A549 (cell line): ENCODE data around the gene TCF20. TPM values are rescaled to one million over a fixed set of nuclear protein-coding genes. Genes with fewer than 3 reads are reported as not detected.

Experiments
- ATAC-seq, 2 experiments: fragments of 200-7000 bp in 1 of 2; fragments of >200 bp in 1 of 2; cut with Nextera tagmentation in 1 of 2; cut with Tn5 transposase in 1 of 2; 3 replicates each; pipeline versions ENCODE4 v1.8.0 to v1.9.1; 2018 to 2020; ENCODE audit warnings: mild to moderate bottlenecking in 1 of 2, moderate library complexity in 1 of 2
- CTCF ChIA-PET: fragments of 300-600 bp; sonication (Branson Sonifier 250); formaldehyde crosslinking; extraction: SDS; loops from one replicate; lab custom pipeline; 2021; ENCODE audit warnings: antibody characterized with exemption, inconsistent platforms; lab: Yijun Ruan, JAX
- POLR2A ChIA-PET: fragments of 350-600 bp; formaldehyde crosslinking; extraction: SDS; loops from one replicate; lab custom pipeline; 2021; ENCODE audit warnings: antibody characterized with exemption, inconsistent platforms; lab: Yijun Ruan, JAX
- DNase-seq, 2 experiments: peaks; one replicate each; pipeline versions ENCODE4 v3.0.0 to v3.0.0-alpha.2; 2011 to 2016; ENCODE audit warnings: low read depth in 1 of 2, low spot score in 1 of 2
- FAIRE-seq: peaks from 2 replicates; lab custom pipeline; 2011; peaks lifted over from hg19 to GRCh38; lab: Jason Lieb, UNC
- H3K27ac ChIP-seq, 2 experiments: fragments of >200 bp; sonication (Bioruptor Twin); formaldehyde crosslinking; 3 replicates each; pipeline ENCODE4 v1.5.1; 2016 to 2017
- H3K4me1 ChIP-seq: fragments of >200 bp; sonication (Bioruptor Twin); formaldehyde crosslinking; 3 replicates; pipeline ENCODE4 v1.6.1; 2016
- H3K4me2 ChIP-seq: fragments of >200 bp; sonication (Bioruptor Twin); formaldehyde crosslinking; 3 replicates; pipeline ENCODE4 v1.6.1; 2016
- H3K4me3 ChIP-seq: fragments of >200 bp; sonication (Bioruptor Twin); formaldehyde crosslinking; 3 replicates; pipeline ENCODE4 v1.5.1; 2016
- H3K9me3 ChIP-seq: fragments of >200 bp; sonication (Bioruptor Twin); formaldehyde crosslinking; 3 replicates; pipeline ENCODE4 v1.6.1; 2016
- ATOH8 ChIP-seq: fragments of 250-450 bp; sonication (Bioruptor Pico); IDR thresholded peaks from 2 replicates; pipeline ENCODE4 v1.5.0; 2020; ENCODE audit warnings: low read depth, mild to moderate bottlenecking, moderate library complexity
- CBX8 ChIP-seq: fragments of 200-600 bp; sonication (generic); IDR thresholded peaks from 2 replicates; pipeline ENCODE4 v1.6.1; 2016
- CEBPB ChIP-seq, 2 experiments: fragments of >200 bp in 1 of 2; sonication (Bioruptor Twin) in 1 of 2; formaldehyde crosslinking in 1 of 2; IDR thresholded peaks; 2 replicates each; pipeline ENCODE4 v1.6.1; 2012 to 2016
- CHD4 ChIP-seq: fragments of 200-600 bp; sonication (generic); IDR thresholded peaks from 2 replicates; pipeline ENCODE4 v1.6.1; 2016; ENCODE audit warnings: antibody characterized with exemption, mild to moderate bottlenecking, borderline replicate concordance
- CTCF ChIP-seq: fragments of >200 bp; sonication (Bioruptor Twin); formaldehyde crosslinking; IDR thresholded peaks from 3 replicates; pipeline ENCODE4 v1.5.1; 2016
- E2F6 ChIP-seq: IDR thresholded peaks from 2 replicates; pipeline ENCODE4 v1.6.1; 2012; ENCODE audit warnings: low read depth, borderline replicate concordance
- EHF ChIP-seq: fragments of 250-450 bp; sonication (Bioruptor Pico); IDR thresholded peaks from 2 replicates; pipeline ENCODE4 v1.5.0; 2020; ENCODE audit warnings: mild to moderate bottlenecking
- EP300 ChIP-seq, 2 experiments: fragments of >200 bp; sonication (Bioruptor Twin); formaldehyde crosslinking; IDR thresholded peaks; 2 replicates in 1 of 2; 3 replicates in 1 of 2; pipeline ENCODE4 v1.6.1; 2016 to 2017
- FOSB ChIP-seq: fragments of 250-450 bp; sonication (Bioruptor Pico); IDR thresholded peaks from 2 replicates; pipeline ENCODE4 v1.5.0; 2020; ENCODE audit warnings: mild to moderate bottlenecking, moderate library complexity
- FOXS1 ChIP-seq: fragments of 250-450 bp; sonication (Bioruptor Pico); IDR thresholded peaks from 2 replicates; pipeline ENCODE4 v1.5.0; 2020; ENCODE audit warnings: mild to moderate bottlenecking, moderate library complexity
- HDAC2 ChIP-seq: fragments of 200-600 bp; sonication (generic); IDR thresholded peaks from 2 replicates; pipeline ENCODE4 v1.6.1; 2016
- HEYL ChIP-seq: fragments of 250-450 bp; sonication (Bioruptor Pico); IDR thresholded peaks from 2 replicates; pipeline ENCODE4 v1.8.0; 2021; ENCODE audit warnings: mild to moderate bottlenecking, moderate library complexity
- HOXB13 ChIP-seq: fragments of 250-450 bp; sonication (Bioruptor Pico); IDR thresholded peaks from 2 replicates; pipeline ENCODE4 v1.5.0; 2020; ENCODE audit warnings: low read depth, mild to moderate bottlenecking, moderate library complexity
- JUN ChIP-seq, 2 experiments: fragments of >200 bp; sonication (Bioruptor Twin); formaldehyde crosslinking; IDR thresholded peaks; 2 replicates in 1 of 2; 3 replicates in 1 of 2; pipeline ENCODE4 v1.6.1; 2016 to 2017
- JUNB ChIP-seq: fragments of >200 bp; sonication (Bioruptor Twin); formaldehyde crosslinking; IDR thresholded peaks from 2 replicates; pipeline ENCODE4 v1.6.1; 2016
- KDM5A ChIP-seq: fragments of 200-600 bp; sonication (generic); IDR thresholded peaks from 2 replicates; pipeline ENCODE4 v1.6.1; 2016; ENCODE audit warnings: antibody characterized with exemption, mild to moderate bottlenecking
- MAX ChIP-seq: IDR thresholded peaks from 2 replicates; pipeline ENCODE4 v1.6.1; 2012
- MAZ ChIP-seq: fragments of 150-350 bp; IDR thresholded peaks from 2 replicates; pipeline ENCODE4 v1.6.1; 2014; ENCODE audit warnings: antibody characterized with exemption, low read depth, low read length, borderline replicate concordance
- POLR2A ChIP-seq: IDR thresholded peaks from 2 replicates; pipeline ENCODE4 v1.6.1; 2012; ENCODE audit warnings: mild to moderate bottlenecking, low read length
- POLR2AphosphoS2 ChIP-seq: conservative IDR thresholded peaks from 2 replicates; pipeline ENCODE4 v1.6.1; 2012; ENCODE audit warnings: low read length, improper control_type of control experiment, inconsistent platforms
- RAD21 ChIP-seq, 2 experiments: fragments of >200 bp in 1 of 2; sonication (Bioruptor Twin) in 1 of 2; formaldehyde crosslinking in 1 of 2; IDR thresholded peaks in 1 of 2; conservative IDR thresholded peaks in 1 of 2; 2 replicates in 1 of 2; 3 replicates in 1 of 2; pipeline ENCODE4 v1.6.1; 2012 to 2018; ENCODE audit warnings: inconsistent platforms in 1 of 2
- SMC3 ChIP-seq: fragments of >200 bp; sonication (Bioruptor Twin); formaldehyde crosslinking; IDR thresholded peaks from 3 replicates; pipeline ENCODE4 v1.6.1; 2018; ENCODE audit warnings: inconsistent platforms
- SREBF2 ChIP-seq: fragments of 450-650 bp; IDR thresholded peaks from 2 replicates; pipeline ENCODE4 v1.6.1; 2014; ENCODE audit warnings: mild to moderate bottlenecking, moderate library complexity
- TFCP2L1 ChIP-seq: fragments of 250-450 bp; sonication (Bioruptor Pico); IDR thresholded peaks from 2 replicates; pipeline ENCODE4 v1.5.0; 2021; ENCODE audit warnings: mild to moderate bottlenecking
- USF2 ChIP-seq: fragments of 450-650 bp; IDR thresholded peaks from 2 replicates; pipeline ENCODE4 v1.6.1; 2014; ENCODE audit warnings: antibody characterized with exemption
- ZC3H11A ChIP-seq: fragments of 450-650 bp; IDR thresholded peaks from 2 replicates; pipeline ENCODE4 v1.6.1; 2014; ENCODE audit warnings: antibody characterized with exemption, mild to moderate bottlenecking
- ZNF302 ChIP-seq: fragments of 250-450 bp; sonication (Bioruptor Pico); IDR thresholded peaks from 2 replicates; pipeline ENCODE4 v1.9.0; 2021; ENCODE audit warnings: inconsistent platforms, mild to moderate bottlenecking, moderate library complexity
- ZSCAN20 ChIP-seq: fragments of 250-450 bp; sonication (Bioruptor Pico); IDR thresholded peaks from 2 replicates; pipeline ENCODE4 v1.8.0; 2022; ENCODE audit warnings: mild to moderate bottlenecking, moderate library complexity
- WGBS: methylation state at CpG from one replicate; pipeline ENCODE4 v1.1.6; 2017; ENCODE audit errors: missing lambda C conversion rate; 5-methylcytosine and 5-hydroxymethylcytosine counted together
- polyA plus RNA-seq, 4 experiments: library from polyadenylated mRNA; depleted of rRNA in 3 of 4; stranded (reverse); fragments of >200 nt; fragmentation: RNase III in 1 of 4; extraction: RNeasy Plus Mini Kit Qiagen cat#74134 plus additional on column Dnase treatment in 1 of 4; gene quantifications; 2 replicates in 3 of 4; 3 replicates in 1 of 4; pipeline ENCODE4 v1.2.3, GENCODE V29; 2011 to 2017

Gene TCF20
- polyA plus RNA-seq, 2 of the 4 experiments (the other 2 are of a cell fraction): 11.9 to 16.5 TPM

- Histone ChIP-seq H3K9me3 (no peaks in the 10 kb centered on the region), H3K27ac (peak overlapping the region in 1 of 2 experiments; percentile 62; a peak in 4 of 6 replicates), H3K4me1 (peaks cover 42% of the 10 kb centered on the region), H3K4me2 (no peak overlapping the region), H3K4me3 (no peak overlapping the region)
- CTCF ChIA-PET: interaction anchor here (1.0 kb wide), 1 partner anchor 146 kb away, joined by 3 read pairs; no protein-coding TSS in a partner anchor
- POLR2A ChIA-PET: no interaction called here
- DNase-seq: no peak
- TF ChIP-seq RAD21 (conservative IDR thresholded peaks at IDR 0.05 in 1 of 2, IDR thresholded peaks at IDR 0.05 in 1 of 2): no peak
- FAIRE-seq: no peak
- ATAC-seq: no peak
Measured at GRCh38 chr22:42315392-42315756, 44.9 kb upstream of the TCF20 start.

GRCh38 chr22:42314709-42315391 lies 44.4 kb upstream of the TCF20 start:
- H3K9me3 ChIP-seq: no peaks in the 10 kb centered on the region
- H3K27ac ChIP-seq: peak overlapping the region in 1 of 2 experiments; percentile 62; a peak in 4 of 6 replicates
- ChIA-PET POLR2A (no interaction called here), CTCF (interaction anchor here (0.8 to 1.6 kb wide), 4 partner anchors 11 to 145 kb away, joined by 3 to 4 read pairs (median 4); no protein-coding TSS in a partner anchor)
- H3K4me1 ChIP-seq: peaks cover 39% of the 10 kb centered on the region
- DNase-seq: no peak
- ATAC-seq: peak in 1 of 2 experiments; percentile 7; a peak in 1 of 6 replicates
- no peak overlapping the region; the same call in 2 of the 3 replicates for H3K4me2 ChIP-seq
- 77% methylated on average over 5 of the region's 5 CpGs for WGBS
- no peak overlapping the region for H3K4me3 ChIP-seq
- no peak for TF ChIP-seq TFCP2L1 (CRISPR knock-in tag)
- no peak for TF ChIP-seq ZSCAN20 (CRISPR knock-in tag)
- no peak for TF ChIP-seq CHD4
- TF ChIP-seq ZC3H11A: no peak
- TF ChIP-seq FOSB (CRISPR knock-in tag): no peak
- no peak for TF ChIP-seq MAX
- TF ChIP-seq HOXB13 (CRISPR knock-in tag): no peak
- FAIRE-seq: no peak

- FAIRE-seq (no peak), ATAC-seq (peak; percentile 77 to 87), DNase-seq (peak; percentile 13 to 77)
- POLR2A ChIA-PET: no interaction called here
- CTCF ChIA-PET: interaction anchor here (0.7 to 1.6 kb wide), 7 partner anchors 10 to 144 kb away, joined by 3 to 4 read pairs (median 3); no protein-coding TSS in a partner anchor
- H3K4me2 ChIP-seq: peak overlapping the region; percentile 62
- 24% methylated on average over 20 of the region's 33 CpGs for WGBS
- H3K27ac ChIP-seq: peak overlapping the region; percentile 50 to 62; a peak in 4 of 6 replicates
- peaks cover 39% of the 10 kb centered on the region for H3K4me1 ChIP-seq
- no peak overlapping the region for H3K4me3 ChIP-seq
- H3K9me3 ChIP-seq: no peaks in the 10 kb centered on the region
- TF ChIP-seq JUNB (no peak), JUN (IDR thresholded peaks at IDR 0.05) (no peak), POLR2A (no peak), CTCF (peak; percentile 27; the same call in 1 of the 3 replicates), USF2 (no peak), RAD21 (conservative IDR thresholded peaks at IDR 0.05 in 1 of 2, IDR thresholded peaks at IDR 0.05 in 1 of 2) (peak; percentile 26 to 36; a peak in 3 of 5 replicates), FOSB (CRISPR knock-in tag) (no peak), POLR2AphosphoS2 (no peak), FOXS1 (CRISPR knock-in tag) (no peak), HDAC2 (no peak), SMC3 (peak; percentile 42; the same call in 1 of the 3 replicates), ATOH8 (CRISPR knock-in tag) (no peak), MAZ (no peak), EHF (no peak), HOXB13 (CRISPR knock-in tag) (no peak), CBX8 (no peak), SREBF2 (no peak), HEYL (CRISPR knock-in tag) (no peak), TFCP2L1 (CRISPR knock-in tag) (no peak), MAX (peak; percentile 43; the same call in 1 of the 2 replicates), KDM5A (no peak), EP300 (IDR thresholded peaks at IDR 0.05) (no peak), CEBPB (IDR thresholded peaks at IDR 0.05) (peak in 1 of 2 experiments; percentile 36; a peak in 1 of 4 replicates), E2F6 (0 out of 2 replicates have a peak, but pooled peaks have one; percentile 33), ZNF302 (CRISPR knock-in tag) (no peak)
Measured at GRCh38 chr22:42313804-42314581, 43.5 kb upstream of the TCF20 start.
